HEK293 (cell line): Measurements from ENCODE around the gene EMILIN1.

Experiments
- ZBTB21 ChIP-seq: fragments of 450-650 bp; formaldehyde crosslinking; IDR thresholded peaks from 2 replicates; pipeline ENCODE4 v1.5.1; 2017; ENCODE audit warnings: missing biosample characterization, missing genetic modification characterization
- ZNF223 ChIP-seq: fragments of 450-650 bp; formaldehyde crosslinking; IDR thresholded peaks from 2 replicates; pipeline ENCODE4 v1.5.1; 2016; ENCODE audit warnings: missing biosample characterization, missing genetic modification characterization
- ZNF24 ChIP-seq: fragments of 450-650 bp; formaldehyde crosslinking; IDR thresholded peaks from 2 replicates; pipeline ENCODE4 v1.5.1; 2016; ENCODE audit warnings: missing biosample characterization, missing genetic modification characterization
- TF ChIP-seq, protein P1 (sequence below): fragments of 450-650 bp; formaldehyde crosslinking; IDR thresholded peaks from 2 replicates; pipeline ENCODE4 v1.5.1; 2016; ENCODE audit warnings: missing biosample characterization, missing genetic modification characterization
- TF ChIP-seq, protein P2 (sequence below): fragments of 450-650 bp; formaldehyde crosslinking; IDR thresholded peaks from 2 replicates; pipeline ENCODE4 v1.5.1; 2016; ENCODE audit warnings: missing biosample characterization, missing genetic modification characterization

DNA sequence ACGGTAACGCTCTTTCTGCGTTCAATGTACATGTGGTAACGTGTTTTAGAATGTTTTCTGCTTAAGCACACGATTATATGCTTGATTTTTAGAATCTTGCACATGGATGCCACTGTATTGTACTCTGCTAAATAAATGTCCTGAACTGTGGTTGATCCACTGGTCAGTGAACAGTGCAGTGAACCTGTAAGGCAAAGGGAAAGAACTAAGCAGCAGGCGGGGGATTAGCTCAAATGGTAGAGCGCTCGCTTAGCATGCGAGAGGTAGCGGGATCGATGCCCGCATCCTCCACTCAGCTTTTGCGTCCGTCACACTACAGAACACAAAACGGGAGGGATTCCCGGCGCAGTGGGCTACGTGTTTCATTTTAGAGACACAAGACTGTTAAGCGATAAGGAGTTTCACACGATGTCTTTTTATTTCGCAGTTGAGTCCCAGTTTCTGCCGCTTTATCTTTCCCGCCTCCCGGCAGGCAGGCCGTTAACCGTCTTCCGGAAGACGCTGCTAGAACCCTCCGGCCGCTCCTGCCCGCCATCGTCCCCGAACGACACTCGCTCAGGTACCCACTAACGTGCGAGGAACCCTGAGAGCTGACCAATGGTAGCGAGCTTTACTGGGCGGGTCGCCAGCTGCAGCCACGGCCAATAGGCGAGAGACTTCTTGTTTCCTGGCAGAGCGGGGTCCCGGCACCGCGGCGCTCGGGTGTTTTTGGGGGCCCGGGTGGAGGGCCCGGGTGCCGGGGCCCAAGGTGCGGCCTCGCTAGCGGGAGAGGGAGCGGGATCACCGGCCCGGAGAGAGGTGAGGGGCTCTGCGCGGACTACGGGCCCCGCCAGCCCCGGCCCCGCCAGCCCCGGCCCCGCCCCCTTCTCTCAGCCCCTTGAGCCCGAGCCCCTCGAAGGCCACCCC lies 27.2 kb upstream of the EMILIN1 start, which contains the start of gene AGBL5:
- TF ChIP-seq, protein P1, sequence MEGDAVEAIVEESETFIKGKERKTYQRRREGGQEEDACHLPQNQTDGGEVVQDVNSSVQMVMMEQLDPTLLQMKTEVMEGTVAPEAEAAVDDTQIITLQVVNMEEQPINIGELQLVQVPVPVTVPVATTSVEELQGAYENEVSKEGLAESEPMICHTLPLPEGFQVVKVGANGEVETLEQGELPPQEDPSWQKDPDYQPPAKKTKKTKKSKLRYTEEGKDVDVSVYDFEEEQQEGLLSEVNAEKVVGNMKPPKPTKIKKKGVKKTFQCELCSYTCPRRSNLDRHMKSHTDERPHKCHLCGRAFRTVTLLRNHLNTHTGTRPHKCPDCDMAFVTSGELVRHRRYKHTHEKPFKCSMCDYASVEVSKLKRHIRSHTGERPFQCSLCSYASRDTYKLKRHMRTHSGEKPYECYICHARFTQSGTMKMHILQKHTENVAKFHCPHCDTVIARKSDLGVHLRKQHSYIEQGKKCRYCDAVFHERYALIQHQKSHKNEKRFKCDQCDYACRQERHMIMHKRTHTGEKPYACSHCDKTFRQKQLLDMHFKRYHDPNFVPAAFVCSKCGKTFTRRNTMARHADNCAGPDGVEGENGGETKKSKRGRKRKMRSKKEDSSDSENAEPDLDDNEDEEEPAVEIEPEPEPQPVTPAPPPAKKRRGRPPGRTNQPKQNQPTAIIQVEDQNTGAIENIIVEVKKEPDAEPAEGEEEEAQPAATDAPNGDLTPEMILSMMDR (tag by site-specific recombination) = no peak
- TF ChIP-seq ZBTB21 (tag by site-specific recombination) (no peak; the same call in none of the 2 replicates), ZNF223 (tag by site-specific recombination) (no peak), ZNF24 (tag by site-specific recombination) (peak; percentile 34; the same call in 1 of the 2 replicates)
- TF ChIP-seq, protein P2, sequence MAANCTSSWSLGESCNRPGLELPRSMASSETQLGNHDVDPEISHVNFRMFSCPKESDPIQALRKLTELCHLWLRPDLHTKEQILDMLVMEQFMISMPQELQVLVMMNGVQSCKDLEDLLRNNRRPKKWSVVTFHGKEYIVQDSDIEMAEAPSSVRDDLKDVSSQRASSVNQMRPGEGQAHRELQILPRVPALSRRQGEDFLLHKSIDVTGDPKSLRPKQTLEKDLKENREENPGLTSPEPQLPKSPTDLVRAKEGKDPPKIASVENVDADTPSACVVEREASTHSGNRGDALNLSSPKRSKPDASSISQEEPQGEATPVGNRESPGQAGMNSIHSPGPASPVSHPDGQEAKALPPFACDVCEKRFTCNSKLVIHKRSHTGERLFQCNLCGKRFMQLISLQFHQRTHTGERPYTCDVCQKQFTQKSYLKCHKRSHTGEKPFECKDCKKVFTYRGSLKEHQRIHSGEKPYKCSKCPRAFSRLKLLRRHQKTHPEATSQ = no peak
